GM12891 (cell line): ENCODE results near the gene FAM156B.
"Not testable (repeated sequence)": the region's sequence is repeated elsewhere in the genome, so short reads cannot be mapped to it uniquely, and the experiment has no call there.

ENCODE experiments used
- PAX5 ChIP-seq: IDR thresholded peaks from 2 replicates; pipeline ENCODE4 v1.6.1; 2011; ENCODE audit warnings: low read length, moderate library complexity, mild to moderate bottlenecking; ENCODE audit not compliant: insufficient read depth, severe bottlenecking
- POLR2A ChIP-seq: IDR thresholded peaks from 2 replicates; pipeline ENCODE4 v1.6.1; 2011; ENCODE audit warnings: low read depth, low read length, control low read depth
- POLR2AphosphoS5 ChIP-seq: IDR thresholded peaks from 2 replicates; pipeline ENCODE4 v1.6.1; 2011; ENCODE audit warnings: low read depth, low read length, control low read depth
- POU2F2 ChIP-seq: IDR thresholded peaks from 2 replicates; pipeline ENCODE4 v1.6.1; 2011; ENCODE audit warnings: low read depth, mild to moderate bottlenecking, control low read depth, low read length, moderate library complexity
- TAF1 ChIP-seq: IDR thresholded peaks from 2 replicates; pipeline ENCODE4 v1.6.1; 2011; ENCODE audit warnings: low read depth, low read length, control low read depth

DNA sequence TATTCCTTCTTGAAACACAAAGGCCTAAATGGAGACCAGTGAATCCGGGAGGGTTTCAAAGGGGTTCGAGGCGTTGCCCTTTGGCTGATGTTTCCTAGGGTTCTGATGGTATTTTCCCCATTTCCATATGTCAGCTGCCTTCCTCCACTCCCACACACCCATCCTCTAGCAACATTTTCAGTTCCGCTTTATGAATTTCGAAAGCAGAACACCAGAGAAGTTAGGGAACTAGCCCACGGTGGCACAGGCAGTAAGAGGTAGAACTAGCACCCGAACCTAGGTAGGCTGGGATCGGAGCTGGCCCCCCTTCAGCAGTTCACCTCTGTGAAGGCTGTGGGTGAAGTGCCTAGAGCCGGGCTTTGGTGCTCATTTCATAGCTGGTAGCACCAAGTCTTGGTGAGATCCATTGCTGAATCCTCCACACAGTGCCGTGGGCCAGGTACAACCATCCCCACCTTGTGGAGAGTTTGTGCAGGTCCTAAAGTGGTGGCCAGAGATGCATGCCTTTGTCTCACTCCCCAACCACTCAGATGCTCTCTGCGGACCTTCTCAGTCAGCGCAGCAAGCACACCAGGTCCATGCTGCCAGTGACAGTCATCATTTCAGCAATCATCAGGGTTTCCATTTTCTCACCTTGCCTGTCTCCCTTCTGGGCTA lies 12.3 kb downstream of the FAM156B start:
- TF ChIP-seq TAF1, POLR2A, POLR2AphosphoS5, POU2F2, PAX5: not testable (repeated sequence)
